HL-60/S4 (cell line): ENCODE results near the gene ADAM23.

ENCODE experiments used
- in situ Hi-C: fragments of 300-500 bp; cut with MboI; formaldehyde crosslinking; loops from 2 replicates; pipeline ENCODE4 v1.14.3; 2022; ENCODE audit warnings: low sequenced_read_pairs

Gene ADAM23

DNA sequence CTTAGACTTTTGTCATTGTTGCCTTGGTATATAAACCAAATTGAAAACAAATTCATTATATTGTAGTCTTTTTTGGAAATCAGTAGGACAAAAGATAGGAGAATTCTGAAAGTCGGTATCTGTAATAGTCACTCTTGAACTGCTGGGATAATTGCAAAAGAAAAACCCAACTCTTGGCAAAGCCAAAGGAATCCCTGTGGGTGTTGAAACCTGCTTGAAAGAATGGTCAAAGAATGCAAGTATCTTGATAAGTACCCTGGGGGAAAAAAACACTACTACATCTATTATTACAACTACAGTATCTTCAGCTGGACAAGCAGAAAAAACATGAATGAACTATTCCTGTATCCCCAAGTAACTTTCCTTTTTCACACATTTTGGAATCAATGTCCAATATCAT lies 191.7 kb downstream of the ADAM23 start:
- in situ Hi-C loops: no loop called here

DNA sequence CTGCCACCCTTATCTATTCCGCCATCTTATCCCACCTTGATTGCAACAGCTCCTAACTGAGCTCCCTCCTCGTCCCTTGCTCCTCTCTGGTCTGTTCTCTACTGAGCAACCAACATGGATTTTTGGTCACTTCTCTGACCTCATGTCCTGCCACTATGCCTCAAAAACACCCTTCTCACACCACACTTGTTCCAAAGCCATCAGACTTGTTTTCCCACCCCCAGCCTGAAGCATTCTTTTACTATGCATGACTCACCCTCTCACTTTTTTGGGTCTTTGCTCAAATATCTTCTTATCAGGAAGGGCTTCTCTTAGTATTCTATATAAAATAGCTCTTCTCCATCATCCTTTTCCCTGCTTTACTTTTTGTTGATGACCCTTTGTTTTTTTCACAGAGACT lies 196.3 kb downstream of the ADAM23 start:
- in situ Hi-C loops: no loop called here

DNA sequence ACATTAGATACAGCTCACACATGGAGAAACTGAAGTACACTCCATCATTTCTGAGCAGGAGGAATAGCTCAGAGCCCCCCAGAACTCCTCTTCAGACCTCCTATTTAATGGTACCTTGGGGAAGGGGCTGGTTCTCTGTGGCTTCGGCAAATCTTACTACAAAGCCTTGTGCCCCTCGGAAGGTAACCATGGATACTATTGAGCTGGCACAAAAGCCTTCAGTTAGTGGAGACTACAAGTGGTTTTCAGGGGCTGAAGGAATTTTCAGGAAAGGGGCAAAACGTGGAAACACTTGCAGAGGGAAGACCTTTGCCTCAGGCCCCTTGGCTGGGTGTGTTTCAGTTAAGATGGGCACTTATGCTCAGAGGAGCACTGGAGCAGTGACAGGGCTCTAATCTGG lies 197.9 kb downstream of the ADAM23 start:
- in situ Hi-C loops: no loop called here

DNA sequence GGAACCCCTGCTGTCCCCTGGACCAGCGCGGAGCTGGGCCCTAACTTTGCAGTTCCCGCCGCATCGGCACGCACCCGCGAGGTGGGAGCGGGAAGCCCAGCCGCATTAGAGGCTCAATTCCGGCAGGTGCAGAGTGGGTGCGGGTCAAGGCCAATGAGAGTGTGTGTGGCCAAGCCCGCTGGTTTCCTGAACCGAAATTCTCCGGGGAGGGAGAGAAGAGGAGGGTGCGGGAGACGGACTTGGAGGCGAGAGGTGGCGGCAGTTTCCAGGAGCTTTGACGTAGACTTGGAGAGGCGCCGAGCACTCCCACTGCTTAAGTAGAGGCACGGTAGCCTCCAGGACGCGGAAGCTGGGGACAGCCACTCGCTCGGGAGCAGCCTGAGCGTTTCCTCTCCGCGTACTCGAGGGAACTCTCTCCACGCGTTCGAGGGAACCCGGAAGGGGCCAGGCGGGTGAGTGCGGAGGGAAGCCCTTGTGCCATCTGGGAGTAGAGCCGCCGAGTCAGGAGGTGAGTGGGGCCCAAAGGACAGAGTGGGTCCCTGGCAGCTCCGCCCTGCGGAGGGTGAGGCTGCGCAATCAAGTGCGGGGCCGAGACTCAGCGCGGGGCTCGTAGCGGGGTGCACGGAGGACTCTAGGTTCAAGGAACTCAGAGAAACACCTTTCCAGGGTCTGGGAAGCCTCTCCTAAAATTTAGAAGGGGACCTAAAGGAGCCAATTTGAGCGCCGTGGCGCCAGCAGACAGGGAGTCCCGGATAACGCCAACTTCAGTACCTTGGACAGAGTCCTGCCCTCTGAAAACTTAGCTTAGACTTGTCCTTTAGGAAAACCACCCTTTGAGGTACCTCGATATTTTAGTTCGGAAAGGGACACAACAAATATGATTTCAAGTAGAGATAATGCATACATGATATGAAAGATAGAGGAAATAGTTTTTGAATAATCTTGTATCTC lies 199.0 kb downstream of the ADAM23 start, which contains the start of gene FAM237A:
Gene FAM237A (plus strand): TSS at position 413 of the 951 bp plus-strand sequence. CDS start 1,750 bp downstream, outside the sequence.
- in situ Hi-C loops: no loop called here

DNA sequence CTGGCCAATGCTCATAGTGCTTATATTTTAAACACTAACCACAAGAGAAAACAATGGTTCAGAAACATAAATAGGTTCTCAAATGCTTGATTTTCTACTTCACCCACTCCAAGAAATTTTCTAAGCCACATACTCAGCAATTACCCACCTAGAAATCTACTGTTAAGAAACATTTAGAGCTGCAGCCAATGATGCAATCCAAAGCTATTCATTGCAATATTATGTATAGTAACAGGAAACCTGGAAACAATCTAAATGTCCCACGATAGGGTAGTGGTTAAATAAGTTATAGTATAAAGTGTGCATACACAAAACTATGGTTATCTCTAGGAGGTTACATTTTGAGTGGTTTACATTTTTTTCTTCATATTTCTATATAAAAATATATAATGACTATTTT lies 204.7 kb downstream of the ADAM23 start:
- in situ Hi-C loops: no loop called here

DNA sequence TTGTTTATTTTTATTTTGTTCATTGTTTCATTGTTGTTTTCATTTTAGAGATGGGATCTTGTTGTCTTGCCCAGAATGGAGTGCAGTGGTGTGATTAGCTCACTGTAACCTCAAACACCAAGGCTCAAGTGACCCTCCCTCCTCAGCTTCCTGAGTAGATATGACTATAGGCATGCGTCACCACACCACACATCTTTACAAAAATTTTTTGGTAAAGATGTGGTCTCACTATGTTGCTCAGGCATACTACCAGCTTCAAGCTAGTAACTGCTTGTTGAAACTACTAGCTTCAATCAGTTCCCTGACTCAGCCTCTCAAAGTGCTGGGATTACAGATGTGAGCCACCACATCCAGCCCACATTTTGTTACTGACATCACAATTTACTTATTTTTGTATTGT lies 213.8 kb downstream of the ADAM23 start:
- in situ Hi-C loops: no loop called here

DNA sequence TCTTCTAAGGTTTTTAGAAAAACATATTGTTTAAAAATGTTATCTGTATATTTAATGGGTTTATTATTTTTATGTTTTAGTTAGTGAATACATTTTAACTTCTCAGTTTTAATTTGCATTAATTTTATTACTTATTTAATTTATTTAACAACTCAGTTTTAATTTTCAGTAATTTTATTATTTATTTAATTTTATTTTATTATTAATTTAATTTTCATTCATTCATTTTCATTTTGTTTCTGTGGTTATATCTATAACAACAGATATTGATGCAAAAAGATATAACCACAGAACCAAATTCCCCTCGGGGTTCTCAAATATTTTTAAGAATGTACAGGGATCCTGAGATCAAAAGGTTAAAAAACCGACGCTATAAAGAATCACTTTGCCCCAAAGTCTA lies 221.9 kb downstream of the ADAM23 start:
- in situ Hi-C loops: no loop called here
